ENCODE data around the gene ST6GALNAC5. TPM values are rescaled to one million over a fixed set of nuclear protein-coding genes. Genes with fewer than 3 reads are reported as not detected.

The ST6GALNAC5 gene
- total RNA-seq, 6 donors from 2014 or later, result 18.9 to 54.9 (median 28.0) TPM

DNA sequence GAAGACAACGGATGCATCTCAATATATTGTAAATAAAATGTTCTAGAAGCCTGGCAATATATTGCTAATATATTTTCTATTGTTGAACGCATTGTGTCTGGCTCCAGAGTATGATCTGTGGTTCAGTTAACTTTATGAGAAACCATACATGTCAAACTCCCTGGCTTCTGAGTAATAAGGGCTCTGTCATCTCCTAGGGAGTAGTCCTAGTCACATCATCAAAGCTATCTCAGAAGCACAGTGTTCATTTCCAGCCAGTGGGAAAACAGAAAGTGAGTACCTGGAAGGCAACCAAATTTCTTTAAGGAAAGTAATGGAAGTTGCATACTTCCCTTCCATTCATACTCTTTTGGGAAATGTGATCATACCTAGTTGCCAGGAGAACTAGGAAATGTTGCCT lies 27.0 kb upstream of the ST6GALNAC5 start:
- TF ChIP-seq POLR2AphosphoS5 (IDR thresholded peaks at IDR 0.05) (no peak), EP300 (IDR thresholded peaks at IDR 0.05) (no peak), POLR2A (IDR thresholded peaks at IDR 0.05) (no peak)
- TF ChIP-seq, protein P1, sequence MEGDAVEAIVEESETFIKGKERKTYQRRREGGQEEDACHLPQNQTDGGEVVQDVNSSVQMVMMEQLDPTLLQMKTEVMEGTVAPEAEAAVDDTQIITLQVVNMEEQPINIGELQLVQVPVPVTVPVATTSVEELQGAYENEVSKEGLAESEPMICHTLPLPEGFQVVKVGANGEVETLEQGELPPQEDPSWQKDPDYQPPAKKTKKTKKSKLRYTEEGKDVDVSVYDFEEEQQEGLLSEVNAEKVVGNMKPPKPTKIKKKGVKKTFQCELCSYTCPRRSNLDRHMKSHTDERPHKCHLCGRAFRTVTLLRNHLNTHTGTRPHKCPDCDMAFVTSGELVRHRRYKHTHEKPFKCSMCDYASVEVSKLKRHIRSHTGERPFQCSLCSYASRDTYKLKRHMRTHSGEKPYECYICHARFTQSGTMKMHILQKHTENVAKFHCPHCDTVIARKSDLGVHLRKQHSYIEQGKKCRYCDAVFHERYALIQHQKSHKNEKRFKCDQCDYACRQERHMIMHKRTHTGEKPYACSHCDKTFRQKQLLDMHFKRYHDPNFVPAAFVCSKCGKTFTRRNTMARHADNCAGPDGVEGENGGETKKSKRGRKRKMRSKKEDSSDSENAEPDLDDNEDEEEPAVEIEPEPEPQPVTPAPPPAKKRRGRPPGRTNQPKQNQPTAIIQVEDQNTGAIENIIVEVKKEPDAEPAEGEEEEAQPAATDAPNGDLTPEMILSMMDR (IDR thresholded peaks at IDR 0.05), result no peak
- Histone ChIP-seq H3K4me3 (no peak overlapping the region), H3K27ac (no peak overlapping the region), H3K9me3 (no peaks in the 10 kb centered on the region), H3K36me3 (no peaks in the 10 kb centered on the region), H3K4me1 (no peaks in the 10 kb centered on the region), H3K27me3 (no peaks in the 10 kb centered on the region)
- no peak for DNase-seq
- 91 to 94% methylated on average over 2 of the region's 2 CpGs for WGBS, 2 donors
- no peak for ATAC-seq (ENCODE audit: low FRiP score in 2 of 2)

DNA sequence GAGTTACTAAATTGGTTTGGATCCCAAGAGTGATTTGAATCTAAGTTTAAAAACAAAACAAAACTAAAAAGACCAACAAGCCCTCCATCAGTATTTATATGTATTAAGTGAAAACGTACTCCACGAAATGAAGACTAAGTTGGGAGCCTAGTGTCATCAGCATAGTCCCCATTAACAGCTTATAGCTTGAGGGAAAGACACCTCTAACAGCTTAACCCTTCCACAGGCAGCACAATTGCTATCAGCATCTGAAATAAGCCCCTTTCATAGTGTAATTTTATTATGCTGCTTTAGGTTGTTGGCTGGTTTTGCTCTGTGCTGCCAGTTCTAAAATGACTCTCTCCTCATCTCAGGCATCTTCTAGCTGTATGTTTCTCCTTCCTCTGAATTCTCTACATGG lies 25.8 kb upstream of the ST6GALNAC5 start:
- Histone ChIP-seq H3K4me3 (no peak overlapping the region), H3K9me3 (no peaks in the 10 kb centered on the region), H3K27ac (no peak overlapping the region), H3K27me3 (no peaks in the 10 kb centered on the region), H3K4me1 (no peaks in the 10 kb centered on the region), H3K36me3 (no peaks in the 10 kb centered on the region)
- TF ChIP-seq, protein P1 (IDR thresholded peaks at IDR 0.05), result no peak
- TF ChIP-seq POLR2A (IDR thresholded peaks at IDR 0.05), result no peak
- no peak for TF ChIP-seq EP300 (IDR thresholded peaks at IDR 0.05)
- TF ChIP-seq POLR2AphosphoS5 (IDR thresholded peaks at IDR 0.05), result no peak
- DNase-seq, result no peak
- WGBS, 2 donors, result 65% methylated on average over 2 of the region's 2 CpGs
- no peak for ATAC-seq (ENCODE audit: low FRiP score in 2 of 2)

DNA sequence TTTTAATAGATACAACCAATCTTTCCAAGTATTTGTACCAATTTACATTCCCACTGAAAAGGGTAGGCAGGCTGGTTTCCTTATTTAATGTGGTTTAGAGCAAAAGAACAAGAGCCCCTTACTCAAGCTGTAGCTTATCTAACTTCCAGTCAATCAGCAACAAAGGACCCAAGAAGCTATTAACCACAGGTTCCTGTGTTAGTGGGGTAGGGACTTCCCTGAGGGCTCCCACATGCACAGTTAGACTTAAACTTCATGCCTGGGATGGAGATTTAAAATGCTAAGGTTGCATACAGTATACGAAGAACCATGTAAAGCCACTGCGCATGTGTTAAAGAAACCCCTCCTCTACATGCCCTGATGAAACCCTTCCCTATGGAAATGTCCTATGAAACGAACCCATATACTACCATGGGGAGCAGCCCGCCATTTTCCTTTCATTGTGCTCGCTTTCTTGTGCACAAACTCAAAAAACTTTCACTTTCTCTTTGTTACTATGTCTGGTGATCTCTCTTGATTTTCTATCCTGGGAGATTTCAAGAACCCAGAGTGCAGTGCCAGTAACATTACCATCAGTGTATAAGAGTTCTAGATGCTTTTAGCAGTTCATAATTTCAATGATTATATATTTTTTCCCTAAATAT lies 23.3 kb upstream of the ST6GALNAC5 start:
- TF ChIP-seq EP300 (IDR thresholded peaks at IDR 0.05), result no peak
- no peak for TF ChIP-seq POLR2AphosphoS5 (IDR thresholded peaks at IDR 0.05)
- TF ChIP-seq, protein P1 (IDR thresholded peaks at IDR 0.05), result no peak
- no peak for TF ChIP-seq POLR2A (IDR thresholded peaks at IDR 0.05)

DNA sequence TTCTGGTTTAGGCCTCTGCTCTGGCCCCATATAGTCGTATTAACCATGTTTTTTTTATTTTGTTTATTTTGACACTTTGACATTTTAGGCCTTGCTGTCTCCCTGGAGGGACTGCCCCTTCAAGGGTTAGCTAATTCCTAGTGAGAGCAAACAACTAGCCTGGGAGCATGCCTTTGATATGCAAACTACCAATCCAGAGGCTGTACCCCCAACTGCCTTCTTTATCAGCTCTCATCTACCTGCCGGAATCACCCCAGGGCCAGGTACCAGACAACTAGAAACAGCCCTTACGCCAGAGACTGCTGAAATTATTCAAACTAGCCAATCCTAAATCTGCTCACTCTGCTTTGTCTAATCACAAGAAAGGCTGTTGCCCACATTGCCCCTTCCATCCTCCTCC lies 13.0 kb upstream of the ST6GALNAC5 start:
- 79 to 81% methylated on average over 3 of the region's 3 CpGs for WGBS, 2 donors
- DNase-seq, result no peak
- Histone ChIP-seq H3K27me3 (no peaks in the 10 kb centered on the region), H3K4me3 (no peak overlapping the region), H3K27ac (no peak overlapping the region), H3K9me3 (no peaks in the 10 kb centered on the region), H3K4me1 (no peaks in the 10 kb centered on the region), H3K36me3 (no peaks in the 10 kb centered on the region)
- ATAC-seq (ENCODE audit: low FRiP score in 2 of 2), result no peak
- TF ChIP-seq, protein P1 (IDR thresholded peaks at IDR 0.05), result no peak
- TF ChIP-seq EP300 (IDR thresholded peaks at IDR 0.05) (no peak), POLR2AphosphoS5 (IDR thresholded peaks at IDR 0.05) (no peak), POLR2A (IDR thresholded peaks at IDR 0.05) (no peak)

More for the DNA sequence above, 23.3 kb upstream of the ST6GALNAC5 start:
- no peak overlapping the region for H3K4me3 ChIP-seq
- H3K27ac ChIP-seq, result no peak overlapping the region
- no peaks in the 10 kb centered on the region for H3K27me3 ChIP-seq
- no peaks in the 10 kb centered on the region for H3K4me1 ChIP-seq
- DNase-seq (no peak), ATAC-seq (ENCODE audit: low FRiP score in 2 of 2) (no peak)
- WGBS, 2 donors, result 86 to 92% methylated on average over 5 of the region's 5 CpGs
- no peaks in the 10 kb centered on the region for H3K9me3 ChIP-seq
- no peaks in the 10 kb centered on the region for H3K36me3 ChIP-seq

DNA sequence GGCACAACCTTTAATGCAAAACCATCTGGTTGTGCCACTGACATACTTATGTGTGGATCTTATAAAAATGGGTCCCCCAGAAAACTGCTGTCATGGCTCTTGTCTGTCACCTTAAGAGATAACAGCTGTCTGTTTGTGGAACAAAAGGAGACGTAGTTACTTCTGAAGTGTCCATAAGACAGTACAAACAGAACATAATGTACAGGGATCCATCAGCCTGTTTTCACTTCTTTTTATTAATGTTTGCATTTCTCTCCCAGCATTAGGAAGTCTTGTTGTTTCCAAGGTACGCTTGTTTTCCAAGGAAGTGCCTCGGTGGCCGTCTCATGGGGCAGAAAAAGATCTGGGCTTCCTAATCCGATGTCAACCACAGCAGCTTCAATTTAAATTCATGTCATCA lies 11.2 kb upstream of the ST6GALNAC5 start:
- no peaks in the 10 kb centered on the region for H3K9me3 ChIP-seq
- no peak overlapping the region for H3K27ac ChIP-seq
- no peak for TF ChIP-seq POLR2A (IDR thresholded peaks at IDR 0.05)
- TF ChIP-seq POLR2AphosphoS5 (IDR thresholded peaks at IDR 0.05), result no peak
- TF ChIP-seq EP300 (IDR thresholded peaks at IDR 0.05), result no peak
- TF ChIP-seq, protein P1 (IDR thresholded peaks at IDR 0.05), result no peak
- H3K4me1 ChIP-seq, result no peaks in the 10 kb centered on the region
- H3K36me3 ChIP-seq, result no peaks in the 10 kb centered on the region
- WGBS, 2 donors, result 75% methylated on average over 5 of the region's 5 CpGs
- no peak overlapping the region for H3K4me3 ChIP-seq
- no peak for DNase-seq
- ATAC-seq (ENCODE audit: low FRiP score in 2 of 2), result no peak
- H3K27me3 ChIP-seq, result no peaks in the 10 kb centered on the region
